ENCODE measurements around the gene ATP6V0E1.
"Not testable (repeated sequence)": the region's sequence is repeated elsewhere in the genome, so short reads cannot be mapped to it uniquely, and the experiment has no call there.

The ATP6V0E1 gene

GRCh38 chr5:173041881-173042762 is 58.6 kb downstream of the ATP6V0E1 start:
- DNase-seq: no peak

GRCh38 chr5:173042763-173043107 is 59.2 kb downstream of the ATP6V0E1 start:
- DNase-seq: no peak

GRCh38 chr5:173045474-173045873 is 61.9 kb downstream of the ATP6V0E1 start:
- DNase-seq: no peak

- DNase-seq: not testable (repeated sequence)
Measured at GRCh38 chr5:173047096-173047837, 63.7 kb downstream of the ATP6V0E1 start.

GRCh38 chr5:173047838-173048105 is 64.2 kb downstream of the ATP6V0E1 start:
- no peak for DNase-seq

- DNase-seq: no peak
Measured at GRCh38 chr5:173050791-173051190, 67.2 kb downstream of the ATP6V0E1 start.

GRCh38 chr5:173051746-173052145 is 68.2 kb downstream of the ATP6V0E1 start:
- no peak for DNase-seq

- DNase-seq: no peak
Measured at GRCh38 chr5:173053041-173053440, 69.5 kb downstream of the ATP6V0E1 start.

- no peak for DNase-seq
Measured at GRCh38 chr5:173055042-173055721, 71.6 kb downstream of the ATP6V0E1 start.

GRCh38 chr5:173055722-173055982 is 72.1 kb downstream of the ATP6V0E1 start:
- DNase-seq: no peak

- peak; percentile 98 for DNase-seq
Measured at GRCh38 chr5:173055983-173056782, 72.6 kb downstream of the ATP6V0E1 start, which contains the start of gene CREBRF. Gene CREBRF, plus strand, starts transcription at chr5:173056352. Its CDS starts 24,424 bp downstream, at chr5:173080776.

- DNase-seq: peak; percentile 80
Measured at GRCh38 chr5:173056783-173057061, 73.2 kb downstream of the ATP6V0E1 start.

- peak; percentile 98 for DNase-seq
Measured at GRCh38 chr5:173057062-173057924, 73.7 kb downstream of the ATP6V0E1 start.

GRCh38 chr5:173062141-173062540 is 78.6 kb downstream of the ATP6V0E1 start:
- DNase-seq: no peak

GRCh38 chr5:173065155-173065554 is 81.6 kb downstream of the ATP6V0E1 start:
- no peak for DNase-seq

GRCh38 chr5:173069671-173070070 is 86.1 kb downstream of the ATP6V0E1 start:
- DNase-seq: no peak

- DNase-seq: no peak
Measured at GRCh38 chr5:173075137-173075843, 91.7 kb downstream of the ATP6V0E1 start.

GRCh38 chr5:173075970-173076369 is 92.4 kb downstream of the ATP6V0E1 start:
- DNase-seq: no peak

- not testable (repeated sequence) for DNase-seq
Measured at GRCh38 chr5:173076471-173076870, 92.9 kb downstream of the ATP6V0E1 start.

- DNase-seq: no peak
Measured at GRCh38 chr5:173078878-173079277, 95.3 kb downstream of the ATP6V0E1 start.
